Type B pancreatic cell (in vitro differentiated cells): ENCODE results near the gene TBPL1. TPM values are rescaled to one million over a fixed set of nuclear protein-coding genes. Genes with fewer than 3 reads are reported as not detected.
A peak's percentile ranks its signal among the peaks of the same experiment; 100 is the strongest.
"Not testable (repeated sequence)": the region's sequence is repeated elsewhere in the genome, so short reads cannot be mapped to it uniquely, and the experiment has no call there.

Experiments used
- DNase-seq: peaks from one replicate; pipeline ENCODE4 v3.0.0; 2021; ENCODE audit warnings: mixed read lengths; ENCODE audit not compliant: unreplicated experiment; ENCODE audit errors: extremely low spot score
- H3K27ac Mint-ChIP-seq: 2 replicates; pipeline ENCODE4 v1.8.0; 2021; ENCODE audit warnings: mild to moderate bottlenecking, mixed read lengths
- H3K27me3 Mint-ChIP-seq: 2 replicates; pipeline ENCODE4 v1.8.0; 2021; ENCODE audit warnings: mixed read lengths
- H3K36me3 Mint-ChIP-seq: 2 replicates; pipeline ENCODE4 v1.8.0; 2021; ENCODE audit warnings: mixed read lengths
- H3K4me1 Mint-ChIP-seq: one replicate; pipeline ENCODE4 v1.8.0; 2021; ENCODE audit warnings: mixed read lengths; ENCODE audit not compliant: unreplicated experiment
- H3K4me3 Mint-ChIP-seq: 2 replicates; pipeline ENCODE4 v1.8.0; 2021; ENCODE audit warnings: mild to moderate bottlenecking, mixed read lengths
- H3K9me3 Mint-ChIP-seq: 2 replicates; pipeline ENCODE4 v1.8.0; 2021; ENCODE audit warnings: mixed read lengths
- total RNA-seq: library from RNA; stranded (reverse); gene quantifications from 2 replicates; pipeline ENCODE4 v1.2.1, GENCODE V29; 2021; ENCODE audit warnings: low replicate concordance
- TF ChIP-seq, protein P1 (sequence below): fragments of 200-600 bp; sonication (generic); conservative IDR thresholded peaks from 2 replicates; pipeline ENCODE4 v1.5.0; 2021; ENCODE audit warnings: antibody characterized with exemption, mild to moderate bottlenecking

TBPL1 gene
- total RNA-seq, 1 donor from 2014 or later = 35.5 TPM

DNA sequence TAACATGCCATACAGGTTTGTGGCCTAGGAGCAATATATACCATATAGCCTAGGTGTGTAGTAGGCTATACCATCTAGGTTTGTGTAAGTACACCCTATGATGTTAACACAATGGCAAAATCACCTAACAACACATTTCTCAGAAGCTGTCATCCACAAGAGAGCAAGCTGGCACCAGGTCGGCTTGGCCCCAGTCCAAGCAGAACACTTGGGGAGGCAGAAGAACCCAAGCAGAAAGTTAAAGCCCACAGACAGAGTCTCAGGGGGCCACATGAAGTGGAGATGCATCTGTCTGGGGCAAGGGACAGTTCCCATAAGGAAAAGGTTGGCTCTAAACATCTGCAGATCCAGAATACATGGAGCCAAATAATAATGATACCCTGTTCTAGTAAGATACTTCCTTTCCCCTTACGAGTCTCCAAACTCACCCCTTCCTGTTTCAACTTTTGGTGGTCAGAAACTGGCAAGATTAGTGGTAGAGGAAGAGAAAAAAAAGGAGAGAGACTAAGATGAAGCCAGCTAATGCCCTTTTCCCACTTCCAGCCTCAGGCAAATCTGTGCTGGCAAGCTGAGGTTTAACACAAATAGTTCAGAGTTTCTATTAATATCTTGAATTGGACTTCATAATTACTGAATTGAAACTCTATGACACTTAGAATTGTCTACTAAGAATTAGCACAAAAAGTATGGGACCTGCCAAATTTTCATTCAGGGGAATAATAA lies 34.7 kb upstream of the TBPL1 start:
- Mint-ChIP-seq H3K27ac (no peak overlapping the region), H3K4me3 (no peak overlapping the region), H3K9me3 (peaks cover 3% of the 10 kb centered on the region), H3K4me1 (peaks cover 6% of the 10 kb centered on the region), H3K27me3 (peaks cover 12% of the 10 kb centered on the region), H3K36me3 (no peaks in the 10 kb centered on the region)
- TF ChIP-seq, protein P1, sequence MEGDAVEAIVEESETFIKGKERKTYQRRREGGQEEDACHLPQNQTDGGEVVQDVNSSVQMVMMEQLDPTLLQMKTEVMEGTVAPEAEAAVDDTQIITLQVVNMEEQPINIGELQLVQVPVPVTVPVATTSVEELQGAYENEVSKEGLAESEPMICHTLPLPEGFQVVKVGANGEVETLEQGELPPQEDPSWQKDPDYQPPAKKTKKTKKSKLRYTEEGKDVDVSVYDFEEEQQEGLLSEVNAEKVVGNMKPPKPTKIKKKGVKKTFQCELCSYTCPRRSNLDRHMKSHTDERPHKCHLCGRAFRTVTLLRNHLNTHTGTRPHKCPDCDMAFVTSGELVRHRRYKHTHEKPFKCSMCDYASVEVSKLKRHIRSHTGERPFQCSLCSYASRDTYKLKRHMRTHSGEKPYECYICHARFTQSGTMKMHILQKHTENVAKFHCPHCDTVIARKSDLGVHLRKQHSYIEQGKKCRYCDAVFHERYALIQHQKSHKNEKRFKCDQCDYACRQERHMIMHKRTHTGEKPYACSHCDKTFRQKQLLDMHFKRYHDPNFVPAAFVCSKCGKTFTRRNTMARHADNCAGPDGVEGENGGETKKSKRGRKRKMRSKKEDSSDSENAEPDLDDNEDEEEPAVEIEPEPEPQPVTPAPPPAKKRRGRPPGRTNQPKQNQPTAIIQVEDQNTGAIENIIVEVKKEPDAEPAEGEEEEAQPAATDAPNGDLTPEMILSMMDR = no peak
- DNase-seq = no peak

DNA sequence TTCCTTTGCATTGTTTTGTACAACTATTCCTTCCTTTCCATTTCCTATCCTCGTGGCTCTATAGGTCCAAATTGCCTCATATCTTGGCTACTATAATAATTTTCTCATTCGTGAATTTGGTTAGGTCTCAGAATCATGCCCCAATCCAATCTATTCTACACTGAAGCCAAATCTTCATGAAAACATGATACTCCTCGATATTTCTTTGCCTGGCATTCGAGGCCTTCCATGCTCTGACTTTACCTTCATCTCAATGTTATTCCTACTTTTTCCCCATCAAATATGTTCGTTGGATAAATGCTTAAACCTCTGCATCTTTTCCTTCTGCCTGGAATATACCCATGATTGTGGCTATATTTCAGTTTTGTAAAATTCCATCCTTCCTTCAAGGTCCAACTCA lies 33.7 kb upstream of the TBPL1 start:
- H3K4me1 Mint-ChIP-seq = peaks cover 11% of the 10 kb centered on the region
- no peaks in the 10 kb centered on the region for H3K36me3 Mint-ChIP-seq
- TF ChIP-seq, protein P1 = no peak
- no peak overlapping the region for H3K4me3 Mint-ChIP-seq
- no peaks in the 10 kb centered on the region for H3K9me3 Mint-ChIP-seq
- no peak overlapping the region for H3K27ac Mint-ChIP-seq
- DNase-seq = no peak
- peaks cover 13% of the 10 kb centered on the region for H3K27me3 Mint-ChIP-seq

DNA sequence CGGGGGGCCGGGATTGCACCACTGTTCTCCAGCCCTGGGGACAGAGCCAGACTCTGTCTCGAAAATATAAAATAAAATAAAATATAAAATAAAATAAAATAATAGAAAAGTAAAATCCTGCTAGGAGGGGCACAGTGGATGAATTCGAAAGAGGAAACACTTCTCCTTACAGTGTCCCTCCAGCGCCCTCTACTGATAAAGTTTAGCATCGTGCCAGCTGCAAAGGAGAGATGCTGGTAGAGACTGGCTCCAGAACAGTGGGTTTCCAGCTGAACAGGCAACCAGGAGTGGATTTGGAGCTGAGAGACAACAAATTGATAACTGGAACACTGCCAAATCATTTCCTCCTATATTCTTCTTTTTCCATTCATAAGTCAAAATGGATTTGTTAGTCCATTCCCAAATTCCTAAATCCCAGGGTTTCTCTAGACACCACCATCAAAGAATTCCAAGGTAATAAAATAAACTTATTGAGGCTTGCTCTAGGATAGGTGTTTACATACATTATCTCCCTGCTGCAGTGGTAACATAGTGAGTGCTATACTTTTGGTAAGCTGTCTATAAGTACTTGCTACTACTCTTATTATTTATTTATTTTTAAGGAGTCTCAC lies 31.7 kb upstream of the TBPL1 start:
- H3K27me3 Mint-ChIP-seq = peaks cover 18% of the 10 kb centered on the region
- H3K9me3 Mint-ChIP-seq = no peaks in the 10 kb centered on the region
- H3K36me3 Mint-ChIP-seq = no peaks in the 10 kb centered on the region
- TF ChIP-seq, protein P1 = peak; percentile 88
- no peak overlapping the region for H3K27ac Mint-ChIP-seq
- H3K4me1 Mint-ChIP-seq = peaks cover 11% of the 10 kb centered on the region
- DNase-seq = no peak
- H3K4me3 Mint-ChIP-seq = no peak overlapping the region

DNA sequence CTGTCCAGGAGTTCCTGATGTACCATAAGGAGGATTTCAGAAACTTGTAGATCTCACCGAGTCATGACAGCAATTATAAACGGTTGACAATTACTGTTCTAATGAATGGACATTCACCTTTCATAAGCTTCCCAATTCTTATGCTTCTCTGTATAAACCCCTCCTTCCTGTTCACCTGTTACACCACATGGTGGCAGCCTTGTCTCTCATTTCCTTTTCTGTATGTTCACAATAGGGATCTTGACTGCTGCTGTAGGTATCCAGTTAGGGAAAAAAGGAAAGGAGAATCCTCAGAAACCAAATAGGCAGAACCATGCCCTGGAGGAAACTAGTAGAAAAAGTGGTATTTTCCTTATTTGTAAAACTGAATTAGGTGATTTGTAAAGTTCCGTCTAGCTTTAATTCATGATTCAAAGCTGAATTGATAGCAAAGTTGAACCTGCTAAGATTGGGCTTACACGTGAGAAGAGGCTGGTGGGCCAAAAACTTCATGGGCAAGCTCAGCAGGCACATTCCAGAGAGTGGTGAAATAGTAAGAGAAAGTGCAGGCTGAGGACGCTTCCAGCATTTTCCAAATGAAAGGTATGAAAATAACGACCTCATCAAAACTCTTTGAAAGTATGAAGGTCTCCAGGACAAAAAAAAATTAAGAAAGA lies 29.0 kb upstream of the TBPL1 start:
- Mint-ChIP-seq H3K4me3 (no peak overlapping the region), H3K4me1 (peaks cover 5% of the 10 kb centered on the region), H3K36me3 (no peaks in the 10 kb centered on the region), H3K27me3 (peaks cover 15% of the 10 kb centered on the region), H3K9me3 (no peaks in the 10 kb centered on the region), H3K27ac (no peak overlapping the region)
- DNase-seq = no peak
- TF ChIP-seq, protein P1 = peak; percentile 91

DNA sequence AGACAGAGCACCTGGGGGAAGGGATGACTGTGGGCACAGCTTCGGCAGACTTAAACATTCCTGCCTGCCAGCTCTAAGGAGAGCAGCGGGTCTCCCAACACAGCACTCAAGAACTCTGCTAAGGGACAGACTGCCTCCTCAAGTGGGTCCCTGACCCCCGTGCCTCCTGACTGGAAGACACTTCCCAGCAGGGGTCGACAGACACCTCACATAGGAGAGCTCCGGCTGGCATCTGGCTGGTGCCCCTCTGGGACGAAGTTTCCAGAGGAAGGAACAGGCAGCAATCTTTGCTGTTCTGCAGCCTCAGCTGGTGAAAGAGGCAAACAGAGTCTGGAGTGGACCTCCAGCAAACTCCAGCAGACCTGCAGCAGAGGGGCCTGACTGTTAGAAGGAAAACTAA lies 21.8 kb upstream of the TBPL1 start:
- H3K4me1 Mint-ChIP-seq, H3K27me3 Mint-ChIP-seq: not testable (repeated sequence)

DNA sequence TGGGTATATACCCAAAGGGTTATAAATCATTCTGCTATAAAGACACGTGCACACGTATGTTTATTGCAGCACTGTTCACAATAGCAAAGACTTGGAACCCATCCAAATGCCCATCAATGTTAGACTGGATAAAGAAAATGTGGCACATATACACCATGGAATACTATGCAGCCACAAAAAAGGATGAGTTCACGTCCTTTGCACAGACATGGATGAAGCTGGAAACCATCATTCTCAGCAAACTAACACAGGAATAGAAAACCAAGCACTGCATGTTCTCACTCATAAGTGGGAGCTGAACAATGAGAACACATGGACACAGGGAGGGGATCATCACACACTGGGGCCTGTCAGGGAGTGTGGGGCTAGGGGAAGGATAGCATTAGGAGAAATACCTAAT lies 16.7 kb upstream of the TBPL1 start:
- not testable (repeated sequence) for H3K27me3 Mint-ChIP-seq, H3K4me1 Mint-ChIP-seq, H3K27ac Mint-ChIP-seq, H3K4me3 Mint-ChIP-seq, H3K9me3 Mint-ChIP-seq, H3K36me3 Mint-ChIP-seq, DNase-seq

More for the DNA sequence above, 21.8 kb upstream of the TBPL1 start:
- not testable (repeated sequence) for DNase-seq, H3K9me3 Mint-ChIP-seq, H3K36me3 Mint-ChIP-seq, H3K27ac Mint-ChIP-seq, H3K4me3 Mint-ChIP-seq
